HG03460 (cell line): Measurements from ENCODE around the gene SLC11A2.
"Not testable (repeated sequence)": the region's sequence is repeated elsewhere in the genome, so short reads cannot be mapped to it uniquely, and the experiment has no call there.

Experiments used
- ATAC-seq: cut with Tn5 transposase; IDR thresholded peaks from one replicate; pipeline ENCODE4 v1.9.1; 2021; ENCODE audit not compliant: unreplicated experiment

The SLC11A2 gene

DNA sequence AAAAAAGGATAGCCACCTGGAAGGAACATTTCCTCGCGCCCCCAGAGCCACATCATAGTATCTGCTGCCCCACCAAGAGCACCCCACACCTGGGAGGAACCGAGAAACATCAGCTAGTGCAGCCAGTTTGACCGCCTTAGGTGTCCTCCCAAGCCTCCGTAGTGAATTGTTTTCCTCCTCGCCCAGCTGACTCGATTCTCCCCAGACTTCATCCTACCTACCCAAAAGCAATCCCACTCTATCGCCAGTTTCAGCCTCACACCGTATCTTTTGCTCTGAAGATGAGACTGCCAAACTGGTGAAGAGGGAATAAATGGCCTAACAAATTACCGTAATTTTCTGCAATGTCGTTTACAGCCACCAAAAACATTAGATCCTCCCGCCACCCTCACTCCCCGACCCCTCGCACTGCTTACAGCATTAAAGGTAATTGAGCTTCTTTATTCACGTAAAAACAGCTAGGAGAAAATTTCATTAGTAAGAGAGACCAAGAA is 1.2 kb upstream of the SLC11A2 start:
- ATAC-seq, result no peak

DNA sequence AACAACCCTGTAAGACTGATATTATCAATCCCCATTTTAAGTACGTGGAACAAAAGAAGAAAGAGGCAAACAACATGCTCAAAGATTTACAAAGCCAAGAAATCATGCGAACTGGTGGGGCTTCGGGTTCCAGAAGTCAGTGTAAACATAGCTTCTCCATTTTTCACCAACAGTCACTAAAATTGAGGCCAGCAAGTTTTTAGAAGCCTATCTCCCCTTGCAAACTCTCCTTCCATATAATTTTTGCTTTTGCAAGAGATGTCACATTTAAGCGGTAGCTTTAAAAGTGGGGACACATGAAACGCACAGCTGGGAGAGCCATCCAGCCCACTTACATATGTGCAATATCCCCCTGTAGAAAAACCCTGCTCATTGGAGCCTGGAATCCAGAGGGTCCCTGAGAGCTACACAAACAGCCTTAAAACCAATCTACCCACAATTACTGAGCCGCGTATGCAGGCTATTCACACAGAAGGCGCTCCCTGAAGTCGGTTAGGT is 797 bp downstream of the SLC11A2 start:
- ATAC-seq, result no peak

DNA sequence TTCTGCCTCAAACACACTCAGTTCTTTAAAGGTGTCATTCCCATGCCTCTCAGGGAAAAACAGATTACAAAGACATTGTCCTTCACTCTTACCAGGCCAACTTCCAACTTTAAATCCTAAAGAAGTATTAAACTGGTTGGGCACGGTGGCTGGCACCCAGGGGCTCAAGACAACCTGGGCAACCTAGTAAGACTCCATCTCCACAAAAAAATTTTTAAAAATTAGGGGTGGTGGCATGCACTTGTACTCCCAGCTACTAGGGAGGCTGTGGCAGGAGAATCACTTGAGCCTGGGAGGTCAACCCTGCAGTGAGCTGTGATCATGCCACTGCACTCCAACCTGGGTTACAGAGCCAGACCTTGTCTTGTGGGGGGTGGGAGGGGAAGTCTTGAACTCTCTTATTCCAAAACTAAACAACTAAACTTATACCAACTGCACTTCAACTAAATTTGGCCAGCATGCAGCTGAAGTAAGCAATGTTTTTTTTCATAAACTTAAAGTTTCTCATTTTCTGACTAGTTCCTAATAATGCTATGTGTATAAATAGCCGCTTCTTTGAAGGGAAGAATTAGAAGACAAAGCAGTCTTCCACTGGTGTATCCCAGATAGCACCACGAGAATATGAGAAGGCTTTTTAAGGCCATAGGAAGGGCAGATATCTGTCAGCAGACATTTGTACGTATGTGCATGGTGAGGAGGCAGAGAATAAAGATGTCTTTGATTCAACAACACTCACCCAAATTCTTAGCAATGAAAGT is 2.4 kb downstream of the SLC11A2 start:
- no peak for ATAC-seq

DNA sequence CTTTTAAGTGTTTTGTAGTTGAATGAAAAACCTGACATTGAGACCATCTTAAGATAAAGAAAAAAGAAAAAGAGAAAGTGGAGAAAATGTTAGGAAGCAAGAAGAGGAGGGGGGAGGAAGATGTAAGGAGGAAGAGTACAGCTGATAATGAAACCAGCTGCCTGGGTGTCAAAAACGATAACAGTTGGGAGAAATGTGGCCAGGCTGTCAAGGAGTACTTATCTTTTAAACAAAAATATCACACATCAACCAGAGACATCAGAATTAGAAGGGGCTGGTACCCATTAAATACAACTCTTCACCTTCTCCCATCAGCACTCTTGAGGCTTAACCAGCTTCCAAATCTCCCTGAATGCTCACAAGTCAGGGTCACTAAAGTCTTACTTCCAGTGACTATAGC is 4.5 kb downstream of the SLC11A2 start:
- ATAC-seq, result no peak

GRCh38 chr12:51020448-51021182 is 5.6 kb downstream of the SLC11A2 start:
- ATAC-seq, result no peak

GRCh38 chr12:51019927-51020326 is 6.3 kb downstream of the SLC11A2 start:
- ATAC-seq, result no peak

- no peak for ATAC-seq
Observed at GRCh38 chr12:51018956-51019355, 7.2 kb downstream of the SLC11A2 start.

DNA sequence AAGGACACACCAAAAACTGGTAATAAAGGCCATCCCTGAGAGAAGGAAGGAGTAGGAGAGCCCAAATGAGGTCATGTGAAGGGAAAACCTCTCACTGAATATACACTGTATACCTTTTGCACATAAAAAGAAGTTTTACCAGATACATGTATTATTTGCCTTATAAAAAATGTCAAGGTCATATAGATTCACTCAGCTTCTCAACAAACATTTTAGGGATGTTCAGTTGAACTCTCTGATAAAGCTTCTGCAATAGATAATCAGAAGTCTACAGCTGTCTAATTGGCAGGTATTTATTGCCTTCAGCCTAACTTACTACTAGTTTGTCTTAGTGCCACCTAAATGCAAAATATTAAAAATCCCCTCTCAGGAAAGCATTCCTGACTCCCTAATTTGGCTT is 8.7 kb downstream of the SLC11A2 start:
- no peak for ATAC-seq

- not testable (repeated sequence) for ATAC-seq
Observed at GRCh38 chr12:51014467-51014866, 11.7 kb downstream of the SLC11A2 start.

- ATAC-seq, result no peak
Observed at GRCh38 chr12:51013441-51013840, 12.7 kb downstream of the SLC11A2 start.

DNA sequence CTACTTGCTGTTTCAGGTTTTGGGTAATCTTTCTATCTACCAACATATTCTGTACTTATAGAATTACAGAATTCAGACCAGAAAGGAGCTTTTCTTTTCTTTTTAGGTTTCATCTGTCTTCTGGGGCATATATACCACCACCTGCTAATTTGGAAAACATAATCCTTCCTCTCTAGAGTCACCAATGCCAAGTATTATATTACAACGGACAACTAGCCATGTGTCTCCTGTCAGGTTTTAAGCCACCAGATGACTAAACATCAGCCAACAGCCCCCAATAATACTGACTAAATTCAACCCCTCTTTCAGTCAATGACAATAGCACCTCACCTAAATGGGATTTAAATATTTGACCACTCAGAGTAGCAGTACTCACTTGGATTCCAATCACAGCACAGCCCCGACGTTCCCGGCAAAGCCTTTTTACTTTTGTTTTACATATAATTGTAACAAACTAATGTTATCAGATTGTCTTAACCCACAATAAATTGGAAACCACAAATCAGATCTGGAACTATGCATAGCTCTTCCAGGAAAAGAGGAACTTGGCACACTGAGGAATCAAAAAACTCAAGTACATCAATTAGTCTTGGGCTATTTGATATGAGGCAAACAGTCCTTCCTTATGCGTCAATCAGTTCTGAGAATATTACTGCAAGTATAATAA is 13.5 kb downstream of the SLC11A2 start:
- ATAC-seq, result no peak

GRCh38 chr12:51011955-51012354 is 14.2 kb downstream of the SLC11A2 start:
- no peak for ATAC-seq

DNA sequence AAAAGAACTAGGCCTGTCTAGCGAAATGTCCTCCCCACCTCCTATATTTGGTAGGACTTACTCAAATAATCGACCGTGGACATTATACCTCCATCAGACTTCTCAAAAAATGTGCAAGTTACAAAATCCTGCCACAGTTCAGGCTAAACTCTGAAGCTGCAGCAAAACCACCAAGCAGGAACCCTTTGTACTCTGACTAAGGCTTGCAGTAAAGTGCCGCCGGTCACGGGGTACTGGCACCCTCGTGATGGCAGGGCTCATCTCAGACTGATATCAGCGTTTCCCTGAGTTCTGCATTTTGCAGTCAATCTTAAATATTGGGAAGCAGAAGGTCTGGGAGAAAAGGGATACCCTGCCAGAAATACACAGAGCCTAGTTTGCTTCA is 17.1 kb downstream of the SLC11A2 start:
- no peak for ATAC-seq

DNA sequence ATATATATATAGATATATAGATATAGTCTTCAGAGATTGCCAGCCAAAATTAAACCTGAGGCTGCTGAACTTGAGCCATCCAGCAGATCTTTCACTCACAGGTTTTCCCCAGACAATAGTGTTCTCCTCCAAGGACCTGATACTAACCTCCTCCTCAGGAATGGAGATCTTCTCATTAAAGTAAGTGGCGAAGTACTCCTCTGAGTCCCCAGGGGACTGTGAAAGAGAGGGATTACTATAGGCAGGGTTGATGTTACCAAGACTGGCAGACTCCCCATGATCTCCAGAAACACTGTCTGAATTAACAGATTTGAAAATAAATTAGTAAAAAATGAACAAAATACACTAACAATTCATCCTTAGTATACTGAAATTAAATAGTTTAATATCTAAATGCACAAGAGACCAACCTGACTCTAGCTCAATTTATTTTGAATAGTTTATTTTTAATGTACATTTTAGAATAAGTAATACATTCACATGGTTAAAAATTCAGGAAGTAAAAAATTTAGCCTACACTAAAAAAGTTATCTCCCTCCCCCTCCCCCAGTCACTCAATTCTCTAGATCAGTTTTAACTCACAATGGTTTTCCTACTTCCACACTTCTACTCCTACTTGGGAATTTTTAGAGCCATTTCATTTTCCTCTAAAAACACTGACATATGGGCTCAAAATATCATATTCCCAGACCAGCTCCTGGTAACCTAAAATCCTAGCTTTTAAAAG is 17.7 kb downstream of the SLC11A2 start:
- no peak for ATAC-seq

DNA sequence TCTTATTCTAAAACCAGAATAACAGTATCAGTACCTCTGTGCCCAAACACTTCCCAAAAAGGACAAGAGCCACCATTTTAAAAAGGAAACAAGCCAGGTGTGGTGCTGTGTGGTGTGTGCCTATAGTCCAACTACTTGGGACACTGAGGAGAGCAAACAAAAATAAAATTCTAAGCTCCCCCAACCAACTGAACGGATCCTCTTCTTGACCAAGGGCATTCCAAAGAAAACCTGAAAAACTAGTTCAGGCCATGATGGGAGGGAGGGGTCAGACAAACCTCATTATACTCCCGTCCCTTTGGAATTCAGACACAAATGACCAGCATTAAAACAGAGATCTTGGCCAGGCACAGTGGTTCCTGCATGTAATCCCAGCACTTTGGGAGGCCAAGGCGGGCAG is 20.5 kb downstream of the SLC11A2 start:
- no peak for ATAC-seq

DNA sequence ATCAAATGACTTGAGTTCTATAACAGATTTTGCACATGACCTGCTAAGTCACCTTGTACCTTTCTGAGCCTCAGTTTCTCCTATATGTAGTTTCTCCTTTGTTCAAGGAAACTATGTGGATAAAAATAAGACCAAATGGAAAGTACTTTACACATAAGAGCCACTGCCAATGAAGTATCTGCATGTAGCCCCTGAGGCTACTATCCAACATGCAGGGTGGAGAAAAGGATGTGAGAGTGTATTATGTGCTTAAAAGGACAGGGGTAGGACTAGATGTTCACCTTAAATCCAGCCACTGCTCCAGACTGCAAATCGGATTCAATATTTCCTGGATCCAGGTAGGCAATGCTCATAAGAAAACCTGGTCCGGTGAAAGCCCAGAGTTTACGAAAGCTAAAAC is 21.2 kb downstream of the SLC11A2 start:
- no peak for ATAC-seq

- ATAC-seq, result no peak
Observed at GRCh38 chr12:51004504-51004903, 21.7 kb downstream of the SLC11A2 start.

DNA sequence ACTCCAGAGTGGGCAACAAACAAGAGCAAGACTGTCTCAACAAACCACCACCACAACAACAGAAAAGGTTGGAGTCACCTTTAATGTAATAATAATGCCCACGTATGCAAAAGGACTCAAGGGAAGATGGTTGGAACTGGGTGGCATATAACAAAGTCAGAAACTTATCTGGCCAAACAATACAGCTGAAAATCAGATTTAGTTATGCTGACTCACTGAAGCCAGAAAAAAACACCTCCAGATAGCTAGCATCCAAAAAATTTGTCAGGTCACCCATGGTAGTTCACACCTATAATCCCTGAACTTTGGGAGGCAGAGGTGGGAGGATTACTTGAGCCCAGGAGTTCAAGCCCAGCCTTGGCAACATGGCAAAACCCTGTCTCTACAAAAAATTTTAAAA is 24.4 kb downstream of the SLC11A2 start:
- ATAC-seq, result no peak

- no peak for ATAC-seq
Observed at GRCh38 chr12:51000245-51000644, 25.9 kb downstream of the SLC11A2 start.

GRCh38 chr12:50999093-50999492 is 27.1 kb downstream of the SLC11A2 start:
- no peak for ATAC-seq

DNA sequence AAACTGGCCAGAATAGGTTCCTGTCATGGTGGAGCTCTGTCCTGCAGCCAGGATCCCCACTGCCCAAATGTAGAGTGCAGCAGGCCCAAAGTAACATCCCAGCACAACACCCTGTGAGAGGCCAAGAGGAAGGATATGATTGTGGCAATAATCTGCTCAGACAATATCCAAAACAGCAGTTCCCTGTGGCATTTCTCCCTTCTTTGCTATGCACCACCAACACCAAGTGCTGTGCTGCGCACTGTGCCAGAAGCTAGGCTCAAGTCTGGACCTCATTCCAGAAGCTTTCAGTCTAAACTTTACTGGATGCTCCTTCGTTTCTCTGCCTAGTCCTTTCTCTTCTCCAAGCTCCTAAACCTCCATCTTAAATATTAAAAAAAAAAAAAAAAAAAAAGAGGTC is 33.4 kb downstream of the SLC11A2 start:
- ATAC-seq, result no peak
